ENCODE results near the gene NACC2. TPM values are rescaled to one million over a fixed set of nuclear protein-coding genes. Genes with fewer than 3 reads are reported as not detected.

The NACC2 gene
- total and polyA plus RNA-seq, 2 of the 8 experiments (the other 6 are each of a cell fraction or from before 2014, with no cell fraction given): 8.3 to 14.0 TPM

DNA sequence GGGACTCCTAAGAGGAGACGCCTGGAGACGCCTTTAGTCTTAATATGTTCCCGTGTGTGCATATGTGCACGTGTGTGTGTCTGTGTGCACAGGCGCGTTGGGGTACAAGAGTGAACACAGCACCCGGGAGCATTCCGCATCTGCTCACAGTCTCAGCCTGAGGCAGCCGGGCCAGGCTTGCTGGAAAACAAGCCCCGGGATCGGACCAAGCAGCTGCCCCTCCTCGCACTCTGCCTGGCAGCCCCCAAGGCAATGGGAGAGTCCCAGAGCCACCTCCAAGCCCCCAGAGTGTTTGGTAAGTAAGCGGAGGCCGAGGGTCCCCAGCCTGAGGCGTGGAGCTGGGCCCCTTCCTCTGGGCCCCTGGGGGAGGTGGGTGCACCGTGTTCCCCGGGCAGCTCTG, 106.6 kb downstream of the NACC2 start:
- WGBS, 2 experiments (ENCODE audit: extremely low coverage in 1 of 2, insufficient coverage in 1 of 2, insufficient read length in 1 of 2, insufficient replicate concordance in 2 of 2, low coverage in 1 of 2, low lambda C conversion rate in 2 of 2, missing lambda C conversion rate in 1 of 2): 91% methylated on average over 17 of the region's 17 CpGs; no CpG with 5 or more reads in 1 of the 2 experiments
- CTCF ChIA-PET (ENCODE audit: partially characterized antibody): interaction anchor here (0.6 to 3.9 kb wide), 9 partner anchors 14 to 144 kb away, joined by 3 to 16 read pairs (median 4); no protein-coding TSS in a partner anchor
- no peak for FAIRE-seq
- TF ChIP-seq TAF7 (optimal IDR thresholded peaks at IDR 0.05; ENCODE audit: borderline replicate concordance, low read depth, low read length) (no peak), CREB1 (IDR thresholded peaks at IDR 0.05) (no peak), YY1 (IDR thresholded peaks at IDR 0.05; ENCODE audit: low read depth, low read length) (no peak), JUND (IDR thresholded peaks at IDR 0.05; ENCODE audit: low read length) (no peak), RAD21 (IDR thresholded peaks at IDR 0.05 in 1 of 2, conservative IDR thresholded peaks at IDR 0.05 in 1 of 2; ENCODE audit: low read depth in 2 of 2, low read length in 2 of 2) (no peak), SIRT6 (IDR thresholded peaks at IDR 0.05; ENCODE audit: low read length) (no peak), TAF1 (IDR thresholded peaks at IDR 0.05; ENCODE audit: low read depth, low read length) (no peak), KDM4A (IDR thresholded peaks at IDR 0.05; ENCODE audit: low read depth, low read length, severe bottlenecking) (no peak), BRCA1 (IDR thresholded peaks at IDR 0.05; ENCODE audit: low read depth, low read length) (no peak), SAP30 (IDR thresholded peaks at IDR 0.05; ENCODE audit: insufficient read depth, insufficient replicate concordance, low read length) (no peak), RFX5 (IDR thresholded peaks at IDR 0.05; ENCODE audit: borderline replicate concordance, low read depth, low read length) (no peak), GTF2F1 (IDR thresholded peaks at IDR 0.05; ENCODE audit: borderline replicate concordance, low read depth, low read length) (no peak)
- TF ChIP-seq, protein P1, sequence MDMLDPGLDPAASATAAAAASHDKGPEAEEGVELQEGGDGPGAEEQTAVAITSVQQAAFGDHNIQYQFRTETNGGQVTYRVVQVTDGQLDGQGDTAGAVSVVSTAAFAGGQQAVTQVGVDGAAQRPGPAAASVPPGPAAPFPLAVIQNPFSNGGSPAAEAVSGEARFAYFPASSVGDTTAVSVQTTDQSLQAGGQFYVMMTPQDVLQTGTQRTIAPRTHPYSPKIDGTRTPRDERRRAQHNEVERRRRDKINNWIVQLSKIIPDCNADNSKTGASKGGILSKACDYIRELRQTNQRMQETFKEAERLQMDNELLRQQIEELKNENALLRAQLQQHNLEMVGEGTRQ (IDR thresholded peaks at IDR 0.05; ENCODE audit: low read length): no peak

More for the DNA sequence above, 106.6 kb downstream of the NACC2 start:
- H2BK12ac ChIP-seq (ENCODE audit: low read depth, low read length): no peak overlapping the region
- H3K27ac ChIP-seq (ENCODE audit: low read depth, low read length): no peak overlapping the region
- H3K56ac ChIP-seq (replicated peaks; ENCODE audit: insufficient read length, low read depth, low read length): no peak overlapping the region
- H4K8ac ChIP-seq (ENCODE audit: extremely low read depth, insufficient read depth, low read length): no peak overlapping the region; the same call in 1 of the 2 replicates
- H3K23me2 ChIP-seq (ENCODE audit: low read depth, low read length): no peaks in the 10 kb centered on the region; the same call in 1 of the 2 replicates
- no peak overlapping the region for H2AK5ac ChIP-seq (ENCODE audit: low read depth, low read length)
- H4K91ac ChIP-seq (replicated peaks; ENCODE audit: insufficient read length, low read length): no peak overlapping the region
- H3K23ac ChIP-seq (ENCODE audit: insufficient read length): no peak overlapping the region
- H3K79me1 ChIP-seq (ENCODE audit: low read depth, low read length): no peaks in the 10 kb centered on the region
- no peak overlapping the region for H2BK20ac ChIP-seq (ENCODE audit: low read length)
- H3K18ac ChIP-seq (ENCODE audit: extremely low read depth, low read length): no peak overlapping the region; the same call in 1 of the 2 replicates
- no peak for DNase-seq (ENCODE audit: low read depth in 1 of 2, low spot score in 2 of 2)
- H3K4me3 ChIP-seq (ENCODE audit: extremely low read depth in 1 of 4, insufficient read depth in 2 of 4, low read depth in 3 of 4, low read length in 4 of 4): no peak overlapping the region
- no peak overlapping the region for H2BK5ac ChIP-seq (ENCODE audit: low read depth, low read length)
- no peaks in the 10 kb centered on the region for H3K27me3 ChIP-seq (replicated peaks in 1 of 4; ENCODE audit: control insufficient read depth in 3 of 4, extremely low read depth in 1 of 4, insufficient read depth in 3 of 4, low read length in 3 of 4)
- H3K4me1 ChIP-seq (replicated peaks in 1 of 4; ENCODE audit: control insufficient read depth in 3 of 4, insufficient read depth in 4 of 4, low read length in 3 of 4): peaks cover 9 to 27% (median 21%) of the 10 kb centered on the region in 4 experiments
- H4K20me1 ChIP-seq (replicated peaks in 1 of 2; ENCODE audit: control insufficient read depth in 1 of 2, insufficient read depth in 2 of 2, low read length in 2 of 2): no peaks in the 10 kb centered on the region
- no peak overlapping the region for H3K4me2 ChIP-seq (ENCODE audit: insufficient read depth in 1 of 2, low read depth in 2 of 2, low read length in 2 of 2)
- no peak overlapping the region for H2BK120ac ChIP-seq (replicated peaks; ENCODE audit: low read depth, low read length)
- no peaks in the 10 kb centered on the region for H3K79me2 ChIP-seq (ENCODE audit: control insufficient read depth in 1 of 2, insufficient read depth in 2 of 2, low read length in 2 of 2)
- POLR2A ChIA-PET (ENCODE audit: partially characterized antibody): interaction anchor here (0.8 to 1.4 kb wide), 3 partner anchors 10 to 63 kb away, joined by 3 to 5 read pairs (median 3); no protein-coding TSS in a partner anchor
- no peak overlapping the region for H3K9ac ChIP-seq (replicated peaks in 1 of 4; ENCODE audit: extremely low read depth in 1 of 4, low read depth in 3 of 4, low read length in 3 of 4)
- H3K4ac ChIP-seq (replicated peaks; ENCODE audit: insufficient read length, low read depth, low read length): no peak overlapping the region
- H2BK15ac ChIP-seq (ENCODE audit: low read length): no peak overlapping the region
- no peak overlapping the region for H3K14ac ChIP-seq (ENCODE audit: insufficient read length)
- H2AFZ ChIP-seq (ENCODE audit: low read length): no peak overlapping the region
- no peak overlapping the region for H4K5ac ChIP-seq (ENCODE audit: insufficient read length, low read depth, low read length)
- no peaks in the 10 kb centered on the region for H3K9me3 ChIP-seq (ENCODE audit: insufficient read depth in 2 of 2, low read depth in 1 of 2, low read length in 1 of 2)
- no peaks in the 10 kb centered on the region for H3K36me3 ChIP-seq (ENCODE audit: control insufficient read depth in 2 of 4, insufficient read depth in 4 of 4, low read length in 3 of 4)
